Measurements from ENCODE around the gene MPP3.

DNA sequence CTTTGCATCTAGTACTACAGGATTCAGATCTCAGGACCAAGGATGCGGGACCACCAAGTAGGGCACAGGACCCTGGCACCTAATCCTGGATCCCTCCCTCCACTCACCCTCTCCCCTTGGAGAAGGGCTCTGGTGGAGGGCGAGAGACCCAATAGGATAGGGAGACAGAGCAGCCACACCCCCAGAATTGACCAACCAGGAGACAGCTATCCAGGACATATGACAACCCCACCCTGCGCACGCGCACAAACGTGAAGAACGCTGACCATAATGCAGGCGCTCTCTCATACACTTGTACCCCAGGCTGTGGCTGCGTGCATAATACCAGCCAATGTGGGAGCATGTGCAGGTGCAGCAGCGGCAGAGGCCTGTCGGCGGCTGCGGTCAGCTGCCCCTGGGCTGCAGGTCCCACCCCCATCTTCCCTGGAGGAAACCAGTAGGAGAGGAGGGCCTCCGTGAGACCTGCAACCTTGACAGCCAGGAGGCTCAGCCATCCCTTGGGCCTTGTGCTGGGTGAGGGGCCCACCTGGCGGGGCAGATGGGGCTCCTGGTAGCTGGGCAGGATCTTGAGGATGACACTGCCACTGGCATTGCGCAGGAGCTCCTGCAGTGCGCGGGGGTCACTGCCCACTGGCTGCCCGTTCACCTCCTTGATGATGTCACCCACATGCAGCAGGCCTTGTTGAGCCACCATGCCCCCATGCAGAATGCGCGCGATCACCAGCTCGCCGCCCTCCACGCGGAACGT, 49.0 kb upstream of the MPP3 start:
- TF ChIP-seq, protein P1, sequence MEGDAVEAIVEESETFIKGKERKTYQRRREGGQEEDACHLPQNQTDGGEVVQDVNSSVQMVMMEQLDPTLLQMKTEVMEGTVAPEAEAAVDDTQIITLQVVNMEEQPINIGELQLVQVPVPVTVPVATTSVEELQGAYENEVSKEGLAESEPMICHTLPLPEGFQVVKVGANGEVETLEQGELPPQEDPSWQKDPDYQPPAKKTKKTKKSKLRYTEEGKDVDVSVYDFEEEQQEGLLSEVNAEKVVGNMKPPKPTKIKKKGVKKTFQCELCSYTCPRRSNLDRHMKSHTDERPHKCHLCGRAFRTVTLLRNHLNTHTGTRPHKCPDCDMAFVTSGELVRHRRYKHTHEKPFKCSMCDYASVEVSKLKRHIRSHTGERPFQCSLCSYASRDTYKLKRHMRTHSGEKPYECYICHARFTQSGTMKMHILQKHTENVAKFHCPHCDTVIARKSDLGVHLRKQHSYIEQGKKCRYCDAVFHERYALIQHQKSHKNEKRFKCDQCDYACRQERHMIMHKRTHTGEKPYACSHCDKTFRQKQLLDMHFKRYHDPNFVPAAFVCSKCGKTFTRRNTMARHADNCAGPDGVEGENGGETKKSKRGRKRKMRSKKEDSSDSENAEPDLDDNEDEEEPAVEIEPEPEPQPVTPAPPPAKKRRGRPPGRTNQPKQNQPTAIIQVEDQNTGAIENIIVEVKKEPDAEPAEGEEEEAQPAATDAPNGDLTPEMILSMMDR (conservative IDR thresholded peaks at IDR 0.05; ENCODE audit: low read length) = no peak
- no peak for TF ChIP-seq EZH2phosphoT487 (IDR thresholded peaks at IDR 0.05; ENCODE audit: borderline replicate concordance, low read depth, low read length)
